GM21723 (cell line): ENCODE measurements around the gene KRT17.
"Not testable (repeated sequence)": the region's sequence is repeated elsewhere in the genome, so short reads cannot be mapped to it uniquely, and the experiment has no call there.

ENCODE experiments used
- ATAC-seq: cut with Tn5 transposase; IDR thresholded peaks from one replicate; pipeline ENCODE4 v1.9.1; 2021; ENCODE audit warnings: mild to moderate bottlenecking, moderate library complexity; ENCODE audit not compliant: unreplicated experiment

KRT17 gene

DNA sequence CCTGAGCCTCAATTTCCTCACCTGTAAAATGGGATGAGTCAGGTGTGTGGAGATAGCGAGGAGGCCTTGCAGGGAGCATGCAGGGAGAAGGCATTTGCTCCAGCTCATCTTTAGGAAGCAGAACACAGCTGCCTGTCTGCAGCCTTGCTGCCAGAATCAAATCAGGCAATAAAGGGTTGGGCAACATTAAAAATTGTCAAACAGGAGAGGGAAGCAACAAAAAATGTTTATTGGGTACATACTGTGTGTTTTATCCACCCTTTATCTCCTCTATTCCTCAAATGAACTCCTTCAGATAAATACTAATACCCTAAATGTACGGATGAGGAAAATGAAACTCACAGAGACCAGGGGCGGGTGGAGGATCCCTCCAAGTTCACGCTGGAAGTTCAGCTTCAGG, 24.1 kb downstream of the KRT17 start:
- ATAC-seq: no peak

DNA sequence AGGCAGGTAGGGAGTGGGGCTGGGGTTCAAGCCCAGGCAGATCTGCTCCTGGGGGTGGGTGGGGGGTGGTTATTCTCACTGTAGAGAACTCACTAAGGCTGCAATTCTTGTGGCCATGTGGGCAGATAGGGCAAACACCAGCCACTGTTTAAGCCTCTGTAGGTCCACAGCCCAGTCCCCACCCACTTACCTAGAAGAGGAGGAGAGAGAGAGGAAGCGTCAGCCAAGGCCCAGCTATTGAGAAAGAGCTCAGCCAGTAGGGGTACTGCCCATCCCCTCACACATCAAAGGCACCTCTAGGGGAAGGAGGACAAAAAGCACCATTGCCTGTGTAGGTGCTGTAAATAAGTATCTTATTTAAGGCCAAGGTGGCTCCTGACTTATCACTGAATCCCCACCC, 24.7 kb downstream of the KRT17 start:
- ATAC-seq: no peak

DNA sequence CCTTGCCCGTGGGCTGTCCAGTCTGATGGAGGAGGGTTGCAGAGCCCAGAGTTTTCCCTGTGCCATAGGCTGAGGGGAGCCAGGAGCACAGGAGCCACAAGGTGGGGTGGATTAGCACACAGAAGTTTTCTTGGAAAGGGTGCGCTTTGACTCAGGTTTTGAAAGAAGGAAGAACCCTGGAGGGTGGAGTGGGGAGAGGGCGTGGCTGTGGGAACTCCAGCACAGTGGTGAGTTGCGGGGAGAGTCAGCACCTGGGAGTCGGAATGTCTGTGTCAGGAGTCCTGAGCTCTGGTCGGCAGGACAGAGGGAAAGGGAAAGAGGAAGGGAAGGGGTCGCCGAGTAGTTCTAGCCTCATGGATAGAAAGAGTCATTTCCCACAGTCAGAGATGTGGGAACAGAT, 28.8 kb downstream of the KRT17 start:
- no peak for ATAC-seq

DNA sequence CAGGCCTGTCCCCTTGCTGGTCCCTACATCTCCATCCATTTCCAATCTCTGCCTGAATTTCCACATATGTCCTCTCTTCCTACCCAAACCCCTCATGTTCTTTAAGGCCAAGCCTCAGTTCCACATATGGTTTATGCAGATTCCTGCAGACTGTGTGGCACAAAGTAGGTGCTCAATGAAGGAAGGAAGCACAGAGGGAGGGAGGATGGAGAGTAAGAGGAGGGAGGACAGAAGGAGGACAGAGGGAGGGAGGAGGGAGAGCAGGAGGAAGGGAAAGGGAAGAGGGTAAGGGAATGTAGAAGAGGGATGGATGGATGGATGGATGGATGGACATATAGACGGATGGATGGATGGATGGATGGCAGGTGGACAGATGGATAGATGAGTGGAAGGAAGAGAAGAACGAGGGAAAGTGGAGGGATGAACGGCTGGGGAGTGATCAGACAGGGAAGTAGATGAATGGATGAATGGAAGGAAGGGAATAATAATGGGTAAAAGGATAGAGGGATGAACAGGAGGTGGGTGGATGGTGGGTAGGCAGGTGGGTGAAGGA, 29.9 kb downstream of the KRT17 start:
- ATAC-seq: no peak

DNA sequence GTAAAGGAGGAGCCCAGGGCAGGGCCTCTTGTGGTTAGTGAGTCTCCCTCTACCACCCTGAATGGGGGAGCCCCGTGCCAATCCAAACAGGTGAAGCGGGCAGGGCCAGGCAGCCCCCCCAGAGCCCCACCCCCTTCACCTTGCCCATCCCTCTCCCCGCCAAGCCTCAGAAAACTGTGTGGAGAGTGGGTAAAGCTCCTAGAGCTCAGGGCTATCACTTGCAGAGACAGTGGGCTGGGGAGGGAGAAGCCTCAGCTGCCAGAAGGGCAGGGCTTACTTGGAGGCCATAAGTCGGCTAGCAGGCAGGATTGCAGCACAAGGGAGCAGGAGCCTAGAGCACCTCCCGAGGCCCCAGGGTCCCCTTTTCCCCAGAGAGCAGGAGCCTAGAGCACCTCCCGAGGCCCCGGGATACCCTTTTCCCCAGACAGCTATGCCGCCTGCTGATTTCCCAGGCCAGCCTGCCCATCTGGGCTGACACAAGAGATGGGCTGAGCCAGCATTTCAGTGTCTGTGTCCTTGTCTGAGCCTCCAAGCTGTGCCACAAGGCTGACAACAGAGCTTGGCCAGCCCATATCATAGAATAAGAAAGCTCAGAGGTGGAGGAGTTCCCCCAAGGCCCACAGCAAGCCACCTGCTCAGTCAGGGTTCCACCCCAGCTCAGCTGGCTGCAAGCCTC, 30.9 kb downstream of the KRT17 start:
- ATAC-seq: no peak

DNA sequence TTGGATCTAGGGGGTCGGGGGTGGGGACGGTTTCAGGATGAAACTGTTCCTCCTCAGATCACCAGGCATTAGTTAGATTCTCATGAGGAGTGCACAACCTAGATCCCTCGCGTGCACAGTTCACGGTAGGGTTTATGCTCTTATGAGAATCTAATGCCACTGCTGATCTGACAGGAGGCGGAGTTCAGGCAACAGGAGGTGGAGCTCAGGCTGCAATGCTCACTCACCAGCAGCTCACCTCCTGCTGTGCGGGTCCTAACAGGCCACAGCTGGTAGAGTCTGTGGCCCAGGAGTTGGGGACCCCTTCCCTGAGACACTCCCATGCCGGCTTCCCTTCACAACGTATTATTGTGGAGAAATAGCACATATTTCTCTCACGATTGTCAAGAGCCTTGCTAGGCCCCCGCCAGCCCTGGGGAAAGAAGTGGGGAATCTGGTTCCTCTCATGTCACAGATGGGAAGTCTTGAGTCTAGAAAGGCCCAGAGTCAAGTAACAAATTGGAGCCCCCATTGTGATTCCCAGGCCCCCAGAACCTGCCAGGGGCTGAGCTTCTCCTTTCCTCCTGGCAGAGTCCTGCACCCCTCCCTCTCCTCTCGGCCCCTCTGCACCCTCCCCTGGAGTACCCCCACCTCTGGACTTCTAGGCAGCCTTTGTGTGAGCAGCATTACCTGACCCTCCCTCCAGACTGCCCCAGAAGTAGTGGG, 31.6 kb downstream of the KRT17 start:
- ATAC-seq: no peak

DNA sequence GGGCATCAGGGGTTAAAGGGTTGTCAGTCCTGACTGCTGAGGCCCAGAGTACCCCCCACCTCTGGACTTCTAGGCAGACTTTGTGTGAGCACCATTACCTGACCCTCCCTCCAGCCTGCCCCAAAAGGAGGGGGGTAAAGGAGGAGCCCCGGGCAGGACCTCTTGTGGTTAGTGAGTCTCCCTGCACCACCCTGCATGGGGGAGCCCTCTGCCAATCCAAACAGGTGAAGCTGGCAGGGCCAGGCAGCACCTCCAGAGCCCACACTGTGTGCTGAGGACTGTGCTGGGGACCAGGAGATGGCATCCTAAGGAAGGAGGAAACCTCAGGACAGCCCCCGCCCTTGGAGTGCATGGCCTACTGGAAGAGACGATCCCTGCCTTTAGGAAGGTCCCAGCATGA, 35.1 kb downstream of the KRT17 start:
- ATAC-seq: no peak

DNA sequence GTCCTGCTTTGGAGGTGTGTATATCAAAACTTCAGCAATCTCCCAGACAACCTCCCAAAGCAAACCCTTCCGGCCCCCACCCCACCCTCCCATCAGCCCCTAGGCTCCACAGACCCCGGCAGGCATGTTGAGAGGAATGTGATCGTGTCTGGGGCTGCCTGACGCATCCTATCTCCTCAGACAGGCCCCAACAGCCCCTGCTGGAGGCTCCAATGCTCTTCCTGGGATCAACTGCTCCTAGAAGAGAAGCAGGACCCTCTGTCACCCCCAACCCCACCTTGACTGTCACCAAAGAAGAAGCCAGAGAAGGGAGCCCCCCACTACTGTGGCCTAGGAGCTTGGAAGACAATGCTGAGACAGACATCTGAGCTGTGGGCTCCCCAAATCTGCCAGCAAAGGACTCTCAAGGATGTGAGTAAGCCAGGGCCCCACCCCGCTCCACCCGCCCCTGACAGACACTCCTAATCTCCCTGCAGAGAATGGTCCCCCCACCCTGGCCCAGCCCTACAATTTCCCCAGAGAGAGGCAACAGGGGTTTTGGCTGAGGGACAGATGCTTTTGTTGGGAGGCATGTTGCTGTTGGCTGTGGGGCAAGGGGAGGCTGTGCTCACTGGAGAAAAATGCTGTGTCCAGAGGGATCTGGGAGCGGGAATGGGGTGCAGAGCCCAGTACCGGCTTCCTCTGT, 36.1 kb downstream of the KRT17 start:
- no peak for ATAC-seq

DNA sequence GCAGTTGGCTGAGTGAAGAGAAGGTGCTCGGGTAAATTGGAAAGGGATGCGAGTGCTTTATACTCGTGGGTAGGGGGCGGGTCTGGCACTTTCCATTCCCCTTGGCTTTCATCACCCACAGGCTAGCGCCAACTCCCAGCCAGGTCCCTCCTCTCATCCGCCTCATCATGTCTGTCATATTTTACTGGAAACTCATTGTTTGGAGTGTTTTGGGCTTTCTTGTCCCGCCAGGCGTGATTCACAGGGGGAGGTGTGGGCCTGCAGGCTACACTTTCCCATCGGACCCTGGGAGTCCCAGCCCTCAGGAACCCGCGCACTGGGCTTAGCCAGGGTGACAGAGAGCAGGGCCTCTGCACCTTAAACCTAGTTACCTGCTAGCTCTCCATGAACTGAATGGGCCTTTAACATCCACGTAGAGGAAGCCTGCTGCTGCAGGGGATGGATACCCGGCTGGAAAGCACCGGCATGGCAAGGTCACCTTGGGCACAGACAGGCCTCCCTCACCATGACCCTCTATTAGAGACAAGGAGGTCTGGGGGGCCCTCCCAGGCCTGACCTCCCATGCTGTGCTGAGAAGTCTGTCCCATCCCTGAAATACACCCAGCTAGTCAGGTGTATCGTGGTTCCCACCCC, 37.4 kb downstream of the KRT17 start, which contains the start of gene KRT14:
Gene KRT14, minus strand, starts transcription at position 33 of the 633 bp plus-strand sequence. CDS start 61 bp downstream, outside the sequence.
- ATAC-seq: no peak

DNA sequence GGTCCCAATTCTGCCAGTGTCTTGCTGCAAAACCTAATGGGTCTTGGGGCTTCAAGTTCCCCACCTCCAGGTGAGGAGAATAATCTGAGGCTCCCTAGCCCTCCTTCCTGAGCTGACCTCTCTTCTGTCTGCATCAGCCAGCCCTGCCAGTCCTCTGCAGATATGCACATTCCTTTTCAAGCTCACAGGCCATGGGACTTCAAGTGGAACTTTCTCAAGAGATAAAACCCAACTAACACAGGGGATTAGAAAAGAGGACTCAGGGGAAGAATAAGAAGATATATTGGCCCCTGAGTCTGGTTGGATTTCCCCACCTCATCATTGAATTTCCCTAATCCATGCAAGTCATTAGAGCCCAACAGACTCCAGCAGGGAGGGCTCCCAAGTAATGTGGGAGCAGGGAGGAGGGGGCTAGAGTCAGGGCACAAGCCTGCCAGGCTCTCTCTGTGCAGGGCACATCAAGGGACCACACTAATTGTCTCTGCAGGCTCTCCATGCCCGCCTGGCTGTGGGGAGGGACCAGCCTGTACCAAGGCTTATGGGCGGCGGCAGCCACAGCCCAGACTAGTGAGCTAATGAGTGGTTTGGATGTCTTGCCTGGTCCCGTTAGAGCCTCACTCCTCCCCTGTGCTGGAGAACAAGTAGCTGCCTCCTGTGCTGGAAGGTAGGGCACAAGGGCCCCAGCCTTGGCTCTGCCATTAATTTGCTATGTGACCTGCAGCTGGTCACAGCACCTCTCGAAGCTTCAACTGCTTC, 38.9 kb downstream of the KRT17 start:
- no peak for ATAC-seq

DNA sequence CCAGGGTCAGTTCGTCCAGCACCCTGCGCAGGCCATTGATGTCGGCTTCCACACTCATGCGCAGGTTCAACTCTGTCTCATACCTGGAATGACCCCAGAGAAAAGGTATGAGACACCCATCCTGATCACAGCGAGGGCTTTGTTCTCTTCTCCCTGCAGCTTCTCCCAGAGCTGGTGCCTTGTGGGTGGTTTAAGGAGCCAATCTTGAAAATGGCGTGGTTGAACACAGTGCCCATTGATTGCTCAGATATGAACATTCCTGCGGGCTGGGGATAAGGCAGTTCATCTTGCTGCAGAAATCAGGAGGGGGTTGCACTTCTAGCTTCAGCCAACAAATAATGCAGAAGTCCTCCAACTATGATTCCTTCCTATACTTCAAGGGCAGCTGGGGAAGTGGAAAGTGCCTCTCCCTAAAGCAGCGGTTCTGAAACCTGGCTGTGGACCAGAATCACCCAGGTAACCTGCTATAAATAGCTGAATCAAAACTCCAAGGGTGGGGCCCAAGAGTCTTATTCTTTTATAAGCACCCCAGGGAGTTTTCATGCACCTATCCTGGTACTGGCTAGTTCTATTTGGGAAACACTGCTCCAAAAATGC, 39.9 kb downstream of the KRT17 start:
- ATAC-seq: not testable (repeated sequence)

DNA sequence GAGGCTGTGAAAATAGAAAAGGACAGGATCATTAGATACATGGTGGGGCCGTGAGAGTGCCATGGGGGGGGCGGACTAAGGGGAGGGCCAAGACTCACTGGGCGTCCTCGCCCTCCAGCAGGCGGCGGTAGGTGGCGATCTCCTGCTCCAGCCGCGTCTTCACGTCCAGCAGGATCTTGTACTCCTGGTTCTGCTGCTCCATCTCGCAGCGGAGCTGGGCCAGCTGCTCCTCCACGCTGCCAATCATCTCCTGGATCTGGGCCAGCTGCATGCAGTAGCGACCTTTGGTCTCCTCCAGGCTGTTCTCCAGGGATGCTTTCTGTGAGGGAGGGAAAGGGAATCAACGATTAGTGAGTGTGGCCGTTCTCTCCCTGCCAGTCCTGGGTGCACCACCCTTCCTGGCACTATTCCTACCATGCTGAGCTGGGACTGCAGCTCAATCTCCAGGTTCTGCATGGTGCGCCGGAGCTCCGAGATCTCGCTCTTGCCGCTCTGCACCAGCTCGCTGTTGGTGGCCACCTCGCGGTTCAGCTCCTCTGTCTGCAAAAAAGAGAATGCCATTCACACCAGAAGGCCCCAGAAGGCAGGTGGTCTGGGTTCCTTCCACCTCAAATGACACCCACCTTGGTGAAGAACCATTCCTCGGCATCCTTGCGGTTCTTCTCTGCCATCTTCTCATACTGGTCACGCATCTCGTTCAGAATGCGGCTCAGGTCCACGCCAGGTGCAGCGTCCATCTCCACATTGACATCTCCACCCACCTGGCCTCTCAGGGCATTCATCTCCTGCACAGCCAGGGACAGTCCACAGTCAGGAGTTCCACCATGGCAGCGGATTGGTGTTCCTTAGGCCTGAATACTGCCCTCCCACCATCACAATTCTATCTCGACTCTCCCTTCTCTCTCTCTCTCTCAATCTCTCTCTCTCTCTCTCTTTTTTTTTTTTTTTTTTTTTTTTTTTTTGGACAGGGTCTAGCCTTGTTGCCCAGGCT, 40.9 kb downstream of the KRT17 start:
- no peak for ATAC-seq

DNA sequence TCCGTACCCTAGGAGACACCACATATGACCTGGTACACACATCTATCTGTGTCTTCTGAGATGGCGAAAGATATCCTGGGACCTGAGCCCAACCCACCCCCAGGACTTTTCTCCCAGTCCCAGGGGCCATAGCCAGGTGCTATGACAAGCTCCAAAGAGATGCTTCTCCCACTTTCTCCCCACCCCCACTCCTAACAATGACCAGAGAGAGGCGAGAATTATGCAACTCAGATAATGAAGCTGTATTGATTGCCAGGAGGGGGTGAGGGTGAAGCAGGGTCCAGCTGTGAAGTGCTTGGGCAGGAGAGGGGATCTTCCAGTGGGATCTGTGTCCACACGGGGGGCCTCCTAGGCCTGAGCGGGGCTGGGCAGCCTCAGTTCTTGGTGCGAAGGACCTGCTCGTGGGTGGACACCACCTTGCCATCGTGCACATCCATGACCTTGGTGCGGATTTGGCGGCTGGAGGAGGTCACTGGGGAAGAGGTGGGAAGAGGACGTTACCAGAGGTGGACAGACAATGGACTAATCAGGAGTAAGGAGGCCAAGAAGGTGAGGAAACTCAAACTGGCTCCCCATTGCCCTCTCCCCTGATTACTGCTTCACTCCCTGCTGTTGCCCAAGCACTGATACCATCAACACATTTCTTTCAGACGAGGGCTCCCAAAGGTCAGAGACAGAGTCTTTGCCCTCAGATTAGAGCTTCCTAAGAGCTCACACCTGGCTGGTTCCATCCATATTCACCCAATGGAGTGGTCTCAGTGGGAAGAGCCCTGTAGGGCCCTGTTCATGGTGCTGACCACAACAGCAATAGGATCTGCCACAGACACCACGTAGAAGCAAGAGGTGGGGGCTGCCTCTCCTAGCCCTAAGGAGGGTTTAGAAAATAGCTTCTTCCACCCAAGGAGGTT, 42.1 kb downstream of the KRT17 start:
- ATAC-seq: not testable (repeated sequence)

DNA sequence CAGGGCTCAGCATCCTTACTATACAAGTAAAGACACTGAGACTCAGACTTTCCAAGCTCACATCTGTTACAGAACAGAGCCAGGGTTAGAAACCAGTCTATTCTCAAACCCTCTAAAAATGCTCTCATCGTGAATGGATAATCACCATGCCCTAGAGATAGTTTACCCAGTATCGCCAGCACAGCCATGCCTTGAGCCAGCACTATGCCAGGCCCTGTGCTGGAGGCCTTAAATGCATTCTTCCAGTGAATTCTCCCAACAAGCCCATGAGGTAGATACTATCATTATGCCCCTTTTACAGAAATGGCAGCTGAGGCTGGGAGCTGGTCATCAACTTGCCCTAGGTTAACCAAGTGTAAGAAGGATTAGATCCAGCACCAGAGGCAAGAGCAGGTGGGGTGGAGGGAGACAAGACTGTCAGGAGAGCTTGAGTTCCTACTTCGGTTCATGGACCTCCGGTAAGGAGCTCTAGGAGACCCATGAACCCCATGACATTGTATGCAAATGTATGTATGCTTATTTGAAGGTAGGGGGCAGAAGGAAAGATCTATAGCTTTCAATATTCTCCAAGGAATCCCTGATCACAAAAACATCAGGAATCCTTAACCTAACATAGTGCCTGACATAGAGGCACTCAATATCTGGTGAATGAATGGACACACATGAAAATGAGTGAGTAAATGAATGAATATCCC, 42.9 kb downstream of the KRT17 start:
- no peak for ATAC-seq

DNA sequence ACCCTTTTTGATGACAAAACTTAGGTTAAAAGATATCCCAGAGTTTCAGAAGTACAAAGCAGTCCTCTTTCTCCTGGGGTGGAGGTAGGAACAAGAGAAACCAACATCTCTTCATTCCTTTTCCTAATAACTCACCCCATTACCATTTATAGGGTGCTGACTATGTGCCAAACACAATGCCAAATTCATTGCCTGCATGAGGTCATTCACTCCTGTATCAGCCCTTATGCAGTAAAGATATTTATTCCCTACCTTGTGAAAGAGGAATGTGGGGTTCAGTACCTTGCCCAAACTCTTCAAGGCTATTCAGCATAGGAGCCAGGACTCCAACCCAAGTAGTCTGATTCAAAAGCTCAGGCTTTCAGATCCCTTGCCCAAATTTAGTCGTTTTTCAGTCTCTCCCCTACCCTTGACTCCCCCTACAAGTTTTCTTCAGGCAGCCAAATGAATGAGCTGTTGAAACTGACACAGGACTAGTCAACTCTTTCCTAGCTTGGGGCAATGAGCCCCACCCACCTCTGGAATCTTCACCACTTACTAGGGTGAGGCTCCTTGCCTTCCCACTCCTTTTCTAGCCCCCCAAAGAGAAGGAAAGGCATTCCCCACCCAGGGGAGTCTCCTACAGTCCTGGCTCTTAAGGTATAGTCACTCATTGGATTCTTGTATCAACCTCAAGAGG, 43.5 kb downstream of the KRT17 start:
- ATAC-seq: no peak

DNA sequence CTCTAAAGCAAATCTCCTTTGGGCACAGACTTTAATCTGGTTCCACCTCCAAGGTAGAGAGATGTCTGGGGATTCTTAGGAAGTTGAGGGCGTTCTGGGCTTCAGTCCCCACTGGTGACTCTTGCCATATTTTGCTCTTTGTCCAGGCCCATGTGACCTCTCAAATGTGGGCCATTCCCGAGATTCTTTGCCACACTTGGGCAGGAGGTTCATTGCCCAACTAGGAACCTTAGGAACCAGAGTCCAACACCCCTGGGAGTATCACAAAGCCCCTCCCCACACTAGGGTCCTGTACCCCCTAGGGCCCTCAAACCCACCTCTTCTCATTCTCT, 44.2 kb downstream of the KRT17 start:
- no peak for ATAC-seq
